ENCODE data around the gene ZEB2.

GRCh38 chr2:144552821-144553220, 32.9 kb upstream of the ZEB2 start:
- TF ChIP-seq CTCF (IDR thresholded peaks at IDR 0.05) (no peak), EZH2 (IDR thresholded peaks at IDR 0.05) (no peak), EZH2phosphoT487 (IDR thresholded peaks at IDR 0.05) (no peak)
